Ectodermal cell (in vitro differentiated cells): Measurements from ENCODE around the gene AUTS2.

Experiments
- H3K27ac ChIP-seq: 2 replicates; pipeline ENCODE4 v1.7.0; 2013; ENCODE audit warnings: mild to moderate bottlenecking, low read depth, low read length; ENCODE audit not compliant: insufficient read depth, poor library complexity, severe bottlenecking
- H3K27me3 ChIP-seq: 2 replicates; pipeline ENCODE4 v1.7.0; 2013; ENCODE audit warnings: mild to moderate bottlenecking, low read length; ENCODE audit not compliant: insufficient read depth, control insufficient read depth, poor library complexity, severe bottlenecking
- H3K36me3 ChIP-seq: one replicate; pipeline ENCODE4 v1.7.0; 2013; ENCODE audit warnings: low read length; ENCODE audit not compliant: control insufficient read depth, insufficient read depth
- H3K4me1 ChIP-seq: one replicate; pipeline ENCODE4 v1.7.0; 2013; ENCODE audit warnings: low read length; ENCODE audit not compliant: control insufficient read depth, insufficient read depth
- H3K4me3 ChIP-seq: 2 replicates; pipeline ENCODE4 v1.7.0; 2013; ENCODE audit warnings: low read depth, low read length, control low read depth; ENCODE audit not compliant: insufficient read depth
- H3K9me3 ChIP-seq: 2 replicates; pipeline ENCODE4 v1.7.0; 2013; ENCODE audit warnings: mild to moderate bottlenecking, low read length, moderate library complexity; ENCODE audit not compliant: control insufficient read depth
- WGBS, 2 experiments: methylation state at CpG; one replicate each; pipeline ENCODE4 v1.1.7; 2013; ENCODE audit warnings: missing lambda C conversion rate in 2 of 2; 5-methylcytosine and 5-hydroxymethylcytosine counted together

AUTS2 gene

DNA sequence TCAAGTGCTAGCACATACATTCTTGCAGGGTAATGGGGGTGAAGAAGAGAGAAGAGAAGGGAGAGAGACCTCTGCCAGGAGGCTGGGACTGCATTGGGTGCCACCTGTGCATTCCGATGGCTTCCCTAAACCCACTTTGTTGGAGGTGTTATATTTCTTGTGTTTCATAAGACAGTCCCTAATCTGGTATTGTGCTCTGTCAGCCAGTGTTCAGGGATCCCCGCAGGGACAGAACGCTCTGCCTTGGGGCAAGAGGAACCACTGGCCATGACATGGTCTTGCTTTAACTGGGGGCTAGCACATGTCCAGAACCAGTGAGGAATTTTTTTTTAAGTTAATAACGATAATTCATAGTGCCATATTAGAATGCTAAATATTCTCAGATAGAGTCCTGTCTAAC, 1168.4 kb downstream of the AUTS2 start:
- Histone ChIP-seq H3K4me3 (no peak overlapping the region), H3K9me3 (no peaks in the 10 kb centered on the region), H3K4me1 (peaks cover 22% of the 10 kb centered on the region), H3K36me3 (peaks cover 26% of the 10 kb centered on the region), H3K27ac (no peak overlapping the region), H3K27me3 (no peaks in the 10 kb centered on the region)
- 92 to 96% methylated on average over 3 of the region's 4 CpGs for WGBS, 2 experiments

DNA sequence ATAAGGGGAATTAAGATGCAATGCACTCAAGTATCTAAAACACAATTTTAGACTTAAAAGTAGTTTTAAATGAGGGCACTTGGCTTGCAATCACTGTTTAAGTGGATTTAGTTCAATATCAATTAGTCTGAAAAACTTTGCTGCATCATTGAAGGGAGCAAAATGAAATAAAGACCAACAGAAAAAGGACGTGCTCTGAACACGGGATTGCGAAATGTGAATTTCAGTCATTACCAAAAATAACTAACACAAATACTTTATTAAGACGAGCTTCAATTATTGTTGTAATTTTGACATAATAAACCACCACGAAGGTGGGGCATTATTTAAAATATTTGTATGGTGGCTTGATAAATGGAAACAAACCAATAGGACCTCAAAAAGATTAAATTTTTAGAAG, 1171.9 kb downstream of the AUTS2 start:
- no peaks in the 10 kb centered on the region for H3K9me3 ChIP-seq
- H3K36me3 ChIP-seq: peaks cover 32% of the 10 kb centered on the region
- no peak overlapping the region for H3K27ac ChIP-seq
- WGBS, 2 experiments: 95 to 100% methylated on average over 4 of the region's 5 CpGs
- no peaks in the 10 kb centered on the region for H3K27me3 ChIP-seq
- peaks cover 12% of the 10 kb centered on the region for H3K4me1 ChIP-seq
- no peak overlapping the region for H3K4me3 ChIP-seq

DNA sequence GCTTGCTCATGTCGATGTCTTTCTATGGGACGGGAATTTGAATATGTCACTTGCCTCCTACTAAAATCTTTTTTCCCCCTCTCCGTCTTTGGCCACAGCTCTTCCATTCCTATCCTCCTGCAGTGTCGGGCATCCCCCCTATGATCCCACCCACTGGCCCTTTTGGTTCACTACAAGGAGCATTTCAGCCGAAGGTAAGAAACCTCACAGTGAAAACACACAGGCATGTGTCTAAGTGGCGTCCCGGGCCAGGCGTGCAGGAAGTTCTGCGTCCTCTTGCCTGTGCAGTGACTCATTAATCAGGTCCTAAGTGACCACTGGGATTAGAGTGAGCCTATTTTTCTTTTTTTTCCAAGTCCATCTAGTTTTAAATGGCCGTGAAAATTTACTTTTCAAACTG, 1173.2 kb downstream of the AUTS2 start:
- Histone ChIP-seq H3K9me3 (no peaks in the 10 kb centered on the region), H3K36me3 (peaks cover 30% of the 10 kb centered on the region), H3K27me3 (no peaks in the 10 kb centered on the region), H3K4me1 (peaks cover 12% of the 10 kb centered on the region), H3K27ac (no peak overlapping the region), H3K4me3 (no peak overlapping the region)
- 92 to 93% methylated on average over 10 of the region's 10 CpGs for WGBS, 2 experiments

DNA sequence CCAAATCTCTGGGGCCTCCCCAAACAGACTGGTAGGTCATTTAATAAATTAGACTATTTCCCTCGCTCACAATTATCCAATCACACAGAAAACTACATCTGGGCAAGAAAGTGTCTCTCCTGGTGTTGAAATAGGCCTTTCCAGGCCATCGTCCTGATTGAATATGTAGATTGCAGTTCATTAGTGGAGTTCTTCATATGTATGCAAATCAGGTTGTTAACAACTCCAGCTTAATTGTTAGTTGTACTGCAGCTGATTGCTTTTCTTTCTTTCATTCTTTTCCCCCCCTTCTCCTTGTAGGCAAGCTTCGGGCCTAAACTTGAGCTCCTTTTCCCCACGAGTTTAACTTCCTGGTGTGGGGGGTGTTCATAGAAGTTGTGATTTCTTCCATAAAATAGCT, 1174.6 kb downstream of the AUTS2 start:
- Histone ChIP-seq H3K4me3 (no peak overlapping the region), H3K9me3 (no peaks in the 10 kb centered on the region), H3K4me1 (peaks cover 4% of the 10 kb centered on the region), H3K36me3 (peaks cover 23% of the 10 kb centered on the region), H3K27me3 (no peaks in the 10 kb centered on the region), H3K27ac (no peak overlapping the region)
- WGBS, 2 experiments: 76 to 85% methylated on average over 3 to 4 of the region's 4 CpGs

DNA sequence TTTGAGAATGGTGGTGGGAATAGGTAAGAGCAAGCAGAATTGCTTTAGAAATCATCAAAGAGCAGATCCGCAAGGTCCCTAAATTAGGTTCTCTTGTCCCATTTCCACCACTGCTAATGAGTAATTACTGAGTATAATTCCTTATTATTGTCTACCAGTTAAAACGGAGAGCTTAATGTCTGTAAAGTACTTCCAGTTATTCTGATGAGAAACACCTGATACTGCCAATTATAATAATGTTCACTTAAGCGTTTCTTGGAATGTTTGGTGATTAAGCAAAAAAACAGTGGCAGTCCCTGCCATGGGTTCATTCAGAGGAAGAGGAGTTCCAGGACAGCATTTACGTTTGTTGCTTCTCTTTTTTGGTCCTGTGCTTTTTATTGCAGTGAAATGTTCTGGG, 1175.1 kb downstream of the AUTS2 start:
- Histone ChIP-seq H3K4me3 (no peak overlapping the region), H3K4me1 (peaks cover 4% of the 10 kb centered on the region), H3K9me3 (no peaks in the 10 kb centered on the region), H3K27me3 (no peaks in the 10 kb centered on the region), H3K36me3 (peaks cover 23% of the 10 kb centered on the region), H3K27ac (no peak overlapping the region)
- 90 to 94% methylated on average over 4 of the region's 4 CpGs for WGBS, 2 experiments

DNA sequence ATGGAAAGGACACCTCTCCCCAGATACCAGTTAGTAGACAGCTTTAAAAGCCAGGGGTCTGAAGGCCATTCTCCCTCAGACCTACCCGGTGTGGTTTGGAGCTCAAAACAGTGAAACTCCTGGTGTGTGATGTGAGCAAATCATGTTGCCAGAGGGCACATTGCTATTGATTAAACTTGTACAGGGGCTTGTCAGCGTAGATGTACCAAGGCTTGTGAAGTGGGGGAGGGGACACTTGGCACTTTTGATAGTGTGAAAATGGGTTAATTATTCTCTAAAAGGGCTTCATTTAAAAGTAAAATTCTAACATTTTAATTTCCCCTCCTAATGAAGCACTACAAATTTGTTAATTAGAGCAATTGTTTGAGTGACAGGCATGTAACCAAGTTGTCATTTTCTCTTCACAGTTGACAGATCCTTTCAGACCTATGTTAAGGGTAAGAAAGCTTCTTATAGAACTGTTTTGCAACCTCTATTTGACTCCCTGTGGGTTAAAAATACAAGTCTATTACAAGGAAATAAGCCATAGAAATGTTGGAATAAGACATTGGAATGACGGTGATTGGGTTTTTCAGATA, 1176.8 kb downstream of the AUTS2 start:
- H3K27me3 ChIP-seq: no peaks in the 10 kb centered on the region
- peaks cover 20% of the 10 kb centered on the region for H3K36me3 ChIP-seq
- no peak overlapping the region for H3K27ac ChIP-seq
- H3K4me3 ChIP-seq: no peak overlapping the region
- H3K9me3 ChIP-seq: no peaks in the 10 kb centered on the region
- WGBS, 2 experiments: 92 to 95% methylated on average over 3 of the region's 3 CpGs
- H3K4me1 ChIP-seq: peaks cover 4% of the 10 kb centered on the region

DNA sequence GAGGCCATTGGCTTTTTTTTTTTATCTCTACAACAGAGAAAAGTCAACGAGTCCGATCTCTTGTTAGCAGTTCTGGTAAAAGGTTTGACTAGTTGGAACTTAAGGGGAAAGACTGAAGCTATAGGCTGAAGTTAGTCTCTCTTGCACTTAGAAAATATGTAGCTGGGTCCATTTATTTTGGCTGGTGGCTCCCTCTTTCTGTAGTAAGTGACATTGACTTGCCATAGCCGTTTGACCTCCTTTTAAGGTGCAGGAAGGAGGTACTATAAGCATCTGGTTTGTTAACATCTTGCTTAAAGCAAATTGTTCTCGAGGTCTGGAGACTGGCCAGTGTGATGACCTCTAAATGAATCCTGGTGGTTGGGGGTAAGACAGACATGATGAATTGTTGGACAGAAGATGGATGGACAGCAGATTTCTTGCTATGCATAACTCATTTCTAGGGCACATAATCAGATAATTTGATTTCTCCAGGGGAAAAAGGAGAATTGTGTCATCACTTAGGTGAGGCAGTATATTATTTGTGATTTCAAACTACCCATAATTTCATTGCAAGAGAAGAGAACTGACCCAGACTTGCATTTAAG, 1177.4 kb downstream of the AUTS2 start:
- H3K36me3 ChIP-seq: peaks cover 17% of the 10 kb centered on the region
- WGBS, 2 experiments: 88 to 89% methylated on average over 4 of the region's 4 CpGs
- no peaks in the 10 kb centered on the region for H3K9me3 ChIP-seq
- H3K27ac ChIP-seq: no peak overlapping the region
- no peak overlapping the region for H3K4me3 ChIP-seq
- H3K4me1 ChIP-seq: peaks cover 4% of the 10 kb centered on the region
- H3K27me3 ChIP-seq: no peaks in the 10 kb centered on the region

DNA sequence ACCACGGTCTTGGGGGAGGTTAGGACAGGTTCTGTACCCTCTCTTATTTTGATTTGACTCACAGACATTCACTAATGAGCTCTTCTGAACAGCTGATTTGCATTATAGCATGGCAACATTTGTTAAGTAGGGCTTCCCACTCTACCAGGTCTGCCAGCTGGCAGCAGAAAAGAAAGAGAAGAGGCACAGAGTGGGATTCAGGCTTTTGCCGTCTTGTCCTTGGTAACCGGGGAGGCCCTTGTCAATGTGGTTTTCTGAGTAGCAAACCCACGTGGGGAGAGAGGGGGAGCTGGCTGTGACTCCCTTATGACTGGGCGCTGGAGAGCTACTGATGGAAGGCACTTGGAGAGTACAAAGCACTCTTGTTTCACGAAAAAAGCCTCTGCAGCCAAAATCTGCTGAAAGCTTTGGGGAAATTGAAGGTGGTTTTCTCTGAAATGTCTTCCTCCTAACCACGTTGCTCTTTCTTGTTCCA, 1178.4 kb downstream of the AUTS2 start:
- no peaks in the 10 kb centered on the region for H3K9me3 ChIP-seq
- 94 to 95% methylated on average over 7 of the region's 7 CpGs for WGBS, 2 experiments
- H3K36me3 ChIP-seq: peaks cover 12% of the 10 kb centered on the region
- H3K27me3 ChIP-seq: no peaks in the 10 kb centered on the region
- no peak overlapping the region for H3K4me3 ChIP-seq
- no peak overlapping the region for H3K27ac ChIP-seq
- peaks cover 4% of the 10 kb centered on the region for H3K4me1 ChIP-seq

DNA sequence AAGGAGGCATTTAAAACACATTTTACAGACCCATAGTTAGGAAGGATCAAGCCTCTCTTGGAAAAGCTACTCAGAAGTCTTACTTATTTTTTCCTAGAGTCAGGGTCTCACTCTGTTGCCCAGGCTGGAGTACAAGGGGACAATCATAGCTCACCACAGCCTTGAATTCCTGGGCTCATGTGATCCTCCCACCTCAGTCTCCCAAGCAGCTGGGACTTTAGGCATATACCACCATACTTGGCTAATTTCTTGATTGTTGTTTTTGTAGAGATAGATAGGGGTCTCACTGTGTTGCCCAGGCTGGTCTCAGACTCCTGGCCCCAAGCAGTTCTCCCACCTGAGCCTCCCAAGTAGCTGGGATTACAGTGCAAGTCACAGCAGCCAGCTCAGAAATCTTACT, 1179.0 kb downstream of the AUTS2 start:
- Histone ChIP-seq H3K27me3 (no peaks in the 10 kb centered on the region), H3K4me1 (peaks cover 6% of the 10 kb centered on the region), H3K36me3 (peaks cover 12% of the 10 kb centered on the region), H3K9me3 (no peaks in the 10 kb centered on the region), H3K27ac (no peak overlapping the region), H3K4me3 (no peak overlapping the region)

DNA sequence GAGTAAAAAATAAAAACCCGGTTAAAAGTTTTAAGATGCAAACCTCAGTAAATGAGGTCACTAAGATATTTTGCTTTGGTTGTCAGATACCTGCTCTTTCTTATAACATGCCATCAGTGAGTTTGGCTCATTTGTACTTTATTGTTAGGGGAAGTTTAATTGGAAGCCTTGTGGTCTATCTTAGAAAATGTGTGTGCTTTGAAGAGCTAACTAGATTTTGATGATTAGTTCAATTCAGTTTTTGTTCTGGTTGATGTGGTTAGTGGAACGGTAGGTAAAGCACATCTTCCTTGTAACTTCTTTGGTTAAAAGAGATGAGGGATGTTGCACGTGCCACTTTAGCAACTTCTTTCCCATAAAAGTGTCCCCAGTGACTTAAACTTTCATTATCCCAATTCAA, 1180.3 kb downstream of the AUTS2 start:
- Histone ChIP-seq H3K36me3 (peaks cover 13% of the 10 kb centered on the region), H3K9me3 (no peaks in the 10 kb centered on the region), H3K27me3 (no peaks in the 10 kb centered on the region), H3K4me1 (peaks cover 14% of the 10 kb centered on the region), H3K27ac (no peak overlapping the region), H3K4me3 (no peak overlapping the region)
- 83 to 98% methylated on average over 3 of the region's 3 CpGs for WGBS, 2 experiments
